Measurements from ENCODE around the gene KIF26B.

Gene KIF26B

DNA sequence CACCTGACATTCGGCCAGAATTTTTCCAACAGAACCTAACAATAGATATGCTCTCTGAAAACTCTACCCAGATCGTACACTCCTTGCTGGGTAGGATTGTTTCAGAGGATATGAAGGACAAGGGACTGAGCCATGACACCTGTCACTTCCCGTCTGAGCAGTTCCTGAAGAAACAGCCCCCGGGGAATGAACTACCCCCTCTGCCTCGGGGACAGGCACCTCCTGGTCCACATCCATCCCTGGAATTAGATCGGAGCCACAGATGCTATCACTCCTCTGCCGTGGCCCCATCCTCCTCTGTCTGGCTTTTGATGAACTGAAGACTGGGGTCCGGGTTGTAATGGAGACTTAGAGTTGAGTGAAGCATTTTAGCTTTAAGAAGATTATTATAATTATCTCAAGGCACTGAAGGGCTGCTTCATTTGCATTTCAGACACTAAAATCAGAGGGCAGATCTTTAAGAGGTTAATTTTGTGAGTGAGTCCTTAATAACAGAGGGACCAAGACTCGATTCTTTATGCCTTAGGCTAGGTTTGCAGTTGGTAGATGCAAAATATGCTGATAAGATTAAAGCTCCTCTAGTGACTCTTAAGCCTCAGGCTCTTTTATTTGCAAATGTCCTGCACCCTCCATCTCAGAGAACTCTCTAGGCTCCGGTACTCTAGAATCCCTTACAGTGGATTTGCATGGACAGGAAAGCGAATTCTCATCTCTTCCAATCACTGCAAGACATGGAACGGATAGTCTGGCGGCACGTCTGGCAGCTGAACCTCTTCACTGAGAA is 333.8 kb downstream of the KIF26B start:
- no peak for DNase-seq (ENCODE audit: low read depth in 1 of 2, low spot score in 1 of 2)

- DNase-seq (ENCODE audit: low read depth in 1 of 2, low spot score in 1 of 2) = no peak
These were observed 335.1 kb downstream of the KIF26B start for GRCh38 chr1:245489838-245490237.

DNA sequence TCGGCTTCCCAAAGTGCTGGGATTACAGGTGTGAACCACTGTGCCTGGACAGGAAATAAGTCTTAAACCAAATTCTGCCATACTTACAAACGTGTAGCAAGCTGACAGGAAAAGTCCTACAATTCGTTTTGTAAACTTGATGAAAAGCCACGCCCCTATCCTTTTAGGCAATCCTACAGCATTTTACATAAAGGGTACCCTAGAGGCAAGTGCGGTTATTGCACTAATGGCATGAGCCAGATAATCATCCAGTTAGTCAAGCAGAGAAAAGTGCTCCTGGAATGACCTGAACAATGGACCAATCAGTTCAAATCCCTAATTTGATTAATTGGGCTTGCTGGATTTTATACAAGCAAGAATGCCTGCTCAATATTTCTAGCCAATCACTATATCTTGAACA is 338.2 kb downstream of the KIF26B start:
- no peak for DNase-seq (ENCODE audit: low read depth in 1 of 2, low spot score in 1 of 2)

DNA sequence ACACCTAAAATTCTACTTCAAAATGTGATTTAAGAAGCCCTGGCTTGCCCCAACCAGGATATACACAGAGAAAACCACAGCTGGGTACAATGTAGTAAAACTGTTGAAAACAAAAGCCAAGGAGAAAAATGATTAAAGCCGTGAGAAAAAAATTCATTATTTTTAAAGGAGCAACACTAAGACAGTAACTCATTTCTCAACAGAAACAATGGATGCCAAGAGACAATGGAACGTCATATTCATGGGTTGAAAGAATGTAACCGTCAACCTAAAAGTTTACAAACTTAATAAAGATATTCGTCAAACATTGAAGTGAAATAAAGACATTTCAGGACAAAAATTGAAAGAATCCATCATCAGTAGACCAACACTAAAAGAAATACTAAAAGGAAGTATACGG is 340.9 kb downstream of the KIF26B start:
- DNase-seq (ENCODE audit: low read depth in 1 of 2, low spot score in 1 of 2) = no peak

DNA sequence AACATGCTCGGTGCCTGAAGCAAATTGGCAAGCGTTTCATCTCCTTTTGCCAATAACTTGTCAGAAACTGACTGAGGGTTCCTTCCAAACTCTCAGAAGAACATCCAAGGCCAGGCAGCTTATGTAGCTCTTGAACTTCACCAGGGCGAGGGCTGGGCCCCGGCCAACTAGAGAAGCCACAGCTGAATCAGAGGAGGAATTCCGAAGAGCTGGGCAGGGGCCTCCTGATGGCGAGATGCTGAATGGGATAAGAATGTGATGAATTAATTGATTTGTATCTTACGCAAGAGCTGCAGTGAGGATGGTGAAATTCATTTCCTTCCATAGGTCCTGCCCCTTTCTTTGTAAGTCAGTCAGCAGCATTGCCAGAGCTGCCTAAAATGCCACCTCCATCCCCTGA is 345.8 kb downstream of the KIF26B start:
- DNase-seq (ENCODE audit: low read depth in 1 of 2, low spot score in 1 of 2) = no peak

DNA sequence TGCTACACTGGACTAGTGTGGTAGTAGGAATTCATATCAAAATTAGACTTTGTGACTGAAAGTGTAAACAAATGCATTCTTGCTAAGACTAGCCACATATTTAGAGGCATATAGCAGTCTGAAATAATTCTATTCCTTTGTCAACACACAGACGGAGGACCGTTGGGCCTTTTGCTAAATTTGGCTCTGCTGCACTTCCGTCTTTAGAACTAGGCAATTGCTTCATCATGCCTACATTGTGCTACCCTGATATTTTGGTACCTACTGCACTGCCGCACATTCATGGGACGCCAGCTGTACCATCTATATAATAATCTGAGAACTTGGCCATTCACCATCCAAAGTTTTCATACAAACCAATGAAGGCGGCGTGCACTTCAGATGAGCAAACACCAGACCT is 346.8 kb downstream of the KIF26B start:
- DNase-seq (ENCODE audit: low read depth in 1 of 2, low spot score in 1 of 2) = no peak

- no peak for DNase-seq (ENCODE audit: low read depth in 1 of 2, low spot score in 1 of 2)
These were observed 348.8 kb downstream of the KIF26B start for GRCh38 chr1:245503548-245503947.

- DNase-seq (ENCODE audit: low read depth in 1 of 2, low spot score in 1 of 2) = no peak
These were observed 355.4 kb downstream of the KIF26B start for GRCh38 chr1:245510144-245510543.

DNA sequence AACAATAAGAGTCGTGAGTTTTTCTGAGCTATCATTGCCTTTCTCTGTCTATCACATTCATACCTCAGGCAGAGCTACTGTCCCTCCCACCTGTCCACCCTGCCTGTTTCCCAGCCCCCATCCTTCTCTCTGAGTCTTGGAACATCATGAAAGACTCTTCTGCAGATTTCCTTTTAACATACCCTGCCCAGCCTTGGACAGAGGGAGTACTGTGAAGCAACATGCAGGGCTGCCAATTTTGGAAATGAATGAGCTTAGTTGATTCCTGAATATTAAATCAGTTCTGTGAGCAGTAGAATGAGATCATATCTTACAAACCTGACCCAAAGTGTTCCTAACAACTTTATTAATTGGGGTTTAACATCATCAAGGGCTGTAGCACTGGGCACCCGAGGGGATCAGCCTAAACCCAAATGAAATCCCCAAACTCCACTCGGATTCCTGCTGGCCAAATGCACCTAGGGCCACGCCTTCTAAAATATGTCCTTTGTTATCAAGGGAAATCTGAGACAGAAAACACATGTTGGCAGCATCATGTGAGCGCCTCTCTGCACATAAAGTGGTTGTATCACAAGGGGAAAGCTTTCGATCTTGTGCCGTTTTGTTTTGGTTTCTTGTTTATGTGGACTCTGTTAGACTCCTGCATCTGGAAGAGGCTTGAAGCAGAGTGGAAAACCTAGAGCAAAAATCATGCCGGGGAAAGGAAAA is 357.6 kb downstream of the KIF26B start:
- DNase-seq (ENCODE audit: low read depth in 1 of 2, low spot score in 1 of 2) = no peak

GRCh38 chr1:245512980-245513578 is 358.3 kb downstream of the KIF26B start:
- no peak for DNase-seq (ENCODE audit: low read depth in 1 of 2, low spot score in 1 of 2)

DNA sequence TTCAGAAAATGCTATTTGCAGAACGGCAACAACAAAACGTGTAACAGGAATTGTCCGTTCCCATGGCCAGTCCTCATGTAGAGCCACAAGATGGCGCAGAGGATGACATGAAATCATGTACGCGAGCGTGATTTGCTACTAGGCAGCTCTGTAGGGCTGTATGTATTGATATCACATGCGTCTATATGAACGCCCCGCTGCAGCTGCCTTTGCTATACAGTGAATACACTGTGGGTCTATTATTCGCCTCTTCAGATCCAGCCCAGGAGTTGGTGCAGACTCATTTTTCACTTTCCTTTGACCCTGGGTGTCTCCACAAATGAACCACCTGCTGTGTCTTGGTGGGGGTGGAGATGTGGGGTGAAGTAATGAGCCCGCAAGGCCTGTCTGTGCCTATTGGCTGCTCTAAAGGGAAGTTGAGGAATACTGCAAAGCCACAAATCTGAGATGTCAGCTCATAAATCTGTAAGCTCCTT is 361.5 kb downstream of the KIF26B start:
- DNase-seq (ENCODE audit: low read depth in 1 of 2, low spot score in 1 of 2) = no peak

DNA sequence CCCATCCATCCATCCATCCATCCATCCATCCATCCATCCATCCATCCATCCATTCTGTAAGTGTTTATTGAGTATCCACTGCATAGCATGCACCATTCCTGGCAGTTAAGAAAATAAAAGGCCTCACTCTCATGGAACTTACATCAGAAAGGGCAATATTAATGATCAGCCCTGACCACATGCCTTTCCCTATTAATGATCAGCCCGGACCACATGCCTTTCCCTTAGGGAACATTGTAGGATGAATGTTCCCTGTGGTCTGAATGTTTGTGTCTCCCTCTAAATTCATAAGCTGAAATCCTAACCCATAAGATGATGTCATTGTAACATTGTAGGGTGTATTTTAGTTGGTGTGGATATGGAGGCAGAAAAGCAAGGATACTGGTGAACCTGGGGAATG is 365.8 kb downstream of the KIF26B start:
- no peak for DNase-seq (ENCODE audit: low read depth in 1 of 2, low spot score in 1 of 2)

DNA sequence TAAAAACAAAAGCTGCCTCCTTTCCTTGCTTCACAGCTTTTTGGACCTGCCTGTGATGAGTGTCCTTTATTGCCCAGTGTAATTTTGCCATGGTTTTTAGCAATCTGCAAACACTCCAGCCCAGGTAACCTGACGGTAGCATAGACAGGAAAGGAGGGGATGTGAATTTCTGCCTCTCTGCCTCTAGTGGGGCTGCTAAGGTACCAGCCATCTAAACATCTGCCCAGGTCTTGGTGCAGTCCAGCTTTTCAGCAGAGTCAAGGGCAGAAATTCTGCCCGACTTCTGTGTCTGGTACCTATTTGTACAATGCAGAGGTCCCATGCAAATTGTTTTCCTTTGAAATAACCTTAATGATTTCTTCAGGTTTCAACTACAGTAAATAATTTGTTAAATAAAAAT is 371.4 kb downstream of the KIF26B start:
- DNase-seq (ENCODE audit: low read depth in 1 of 2, low spot score in 1 of 2) = no peak

GRCh38 chr1:245528258-245528635 is 373.5 kb downstream of the KIF26B start:
- no peak for DNase-seq (ENCODE audit: low read depth in 1 of 2, low spot score in 1 of 2)

GRCh38 chr1:245530937-245531336 is 376.2 kb downstream of the KIF26B start:
- no peak for DNase-seq (ENCODE audit: low read depth in 1 of 2, low spot score in 1 of 2)

DNA sequence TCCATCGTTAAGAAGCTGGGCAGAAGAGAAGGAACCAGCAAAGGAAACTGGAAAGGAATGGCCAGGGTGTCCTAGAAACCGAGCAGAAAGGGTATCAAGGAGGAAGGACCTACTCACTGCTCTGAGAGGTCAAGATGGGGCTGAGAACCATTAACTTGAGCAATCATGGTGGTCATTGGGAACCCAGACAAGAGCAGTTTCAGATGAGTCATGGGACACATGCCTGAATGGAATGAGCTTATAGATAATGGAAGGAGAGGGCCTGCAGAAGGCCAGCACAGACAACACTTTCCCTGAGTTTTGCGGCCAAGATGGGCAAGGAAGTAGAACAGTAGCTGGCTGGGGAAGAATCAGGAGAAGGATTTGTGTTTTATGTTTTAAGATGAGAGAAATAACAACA is 383.2 kb downstream of the KIF26B start:
- no peak for DNase-seq (ENCODE audit: low read depth in 1 of 2, low spot score in 1 of 2)

DNA sequence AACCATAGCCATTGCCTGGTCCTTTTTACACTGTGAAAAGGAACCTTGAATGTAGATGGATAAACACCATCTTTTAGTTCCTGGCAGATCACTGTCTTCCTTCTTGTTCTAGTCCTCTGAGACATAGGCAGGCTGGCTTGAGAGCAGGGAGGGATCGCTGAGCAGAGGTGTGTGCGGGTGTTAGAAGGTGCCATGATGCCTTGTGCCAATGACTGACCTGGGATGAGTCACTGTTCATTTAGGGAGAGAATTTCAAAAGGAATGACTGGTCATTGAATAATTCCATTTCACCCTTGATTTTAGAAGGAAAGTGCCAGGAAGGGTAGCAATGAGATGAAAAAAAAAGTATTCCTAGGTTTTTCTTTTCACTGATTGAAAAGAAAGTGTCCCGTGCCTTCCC is 383.9 kb downstream of the KIF26B start:
- DNase-seq (ENCODE audit: low read depth in 1 of 2, low spot score in 1 of 2) = no peak

DNA sequence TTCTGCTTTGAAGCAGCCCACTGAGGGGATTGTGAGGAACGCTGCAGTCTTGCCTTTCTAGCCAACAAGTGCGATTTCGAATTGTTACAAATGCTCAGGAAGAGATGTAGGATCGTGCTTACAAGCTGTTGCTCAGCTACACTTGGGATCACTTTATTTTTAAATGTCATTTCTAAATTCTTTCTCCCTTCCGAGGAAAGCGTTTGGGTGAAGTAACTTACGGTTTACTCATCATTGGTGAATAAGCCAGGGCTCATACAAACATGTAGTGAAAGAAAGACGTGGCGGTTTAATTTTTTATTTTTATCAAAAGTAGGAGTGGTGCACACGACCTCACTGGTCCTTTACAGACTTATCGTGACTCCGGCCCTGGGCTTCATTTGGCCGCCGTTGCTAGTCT is 386.6 kb downstream of the KIF26B start:
- DNase-seq (ENCODE audit: low read depth in 1 of 2, low spot score in 1 of 2) = no peak

GRCh38 chr1:245542365-245542764 is 387.6 kb downstream of the KIF26B start:
- no peak for DNase-seq (ENCODE audit: low read depth in 1 of 2, low spot score in 1 of 2)

DNA sequence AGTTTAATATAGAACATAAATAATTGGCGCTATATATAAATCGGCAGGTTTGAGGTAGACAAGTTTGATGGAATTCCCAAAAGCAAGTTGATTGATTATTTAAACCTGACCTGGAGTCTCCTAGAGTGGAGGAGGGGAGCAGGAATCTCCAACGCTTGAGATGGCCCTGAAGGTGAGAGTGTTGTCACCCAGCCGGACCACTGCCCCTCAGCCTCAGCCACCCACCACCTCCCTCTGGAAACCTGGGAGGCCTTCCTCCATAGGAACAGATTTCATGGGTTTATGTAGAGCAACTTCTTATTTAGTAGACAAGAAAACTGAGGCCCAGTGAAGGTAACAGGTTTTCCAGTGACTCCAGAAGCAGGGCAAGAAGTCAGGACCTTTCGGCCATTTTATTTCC is 389.5 kb downstream of the KIF26B start:
- no peak for DNase-seq (ENCODE audit: low read depth in 1 of 2, low spot score in 1 of 2)

- no peak for DNase-seq (ENCODE audit: low read depth in 1 of 2, low spot score in 1 of 2)
These were observed 392.1 kb downstream of the KIF26B start for GRCh38 chr1:245546875-245547274.

DNA sequence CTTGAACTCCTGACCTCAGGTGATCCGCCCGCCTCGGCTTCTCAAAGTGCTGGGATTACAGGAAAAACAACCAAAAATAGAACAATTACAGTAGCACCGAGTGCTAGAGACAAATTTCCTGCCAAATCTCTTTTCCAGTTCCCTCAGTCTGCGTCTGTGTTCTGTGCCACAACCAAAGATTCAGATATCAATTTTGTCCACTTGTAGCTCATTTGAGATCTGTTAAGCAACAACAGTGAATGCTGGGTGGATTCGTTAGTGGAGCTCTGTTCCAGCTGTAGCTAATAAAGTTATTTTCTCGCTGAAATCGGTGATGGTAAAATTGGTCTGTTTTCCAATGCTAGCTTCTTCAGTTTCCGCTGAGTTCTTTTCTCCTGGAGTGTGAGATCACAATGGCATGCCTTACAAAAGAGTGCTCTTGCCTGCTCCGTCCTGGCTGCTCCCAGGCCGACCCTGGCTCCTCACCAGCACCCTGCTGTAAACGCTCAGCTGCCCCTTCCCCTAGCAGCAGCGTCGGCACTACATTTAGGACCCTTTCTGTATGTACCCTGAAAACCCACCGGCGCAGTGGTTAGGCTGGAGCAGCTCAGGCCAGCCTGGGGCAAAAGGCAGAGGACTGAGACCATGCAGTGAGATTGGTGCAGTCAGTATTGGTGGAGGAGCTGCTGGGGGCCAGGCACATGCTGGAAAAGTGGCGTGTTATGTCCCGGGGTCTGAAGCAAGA is 395.4 kb downstream of the KIF26B start:
- DNase-seq (ENCODE audit: low read depth in 1 of 2, low spot score in 1 of 2) = no peak

All from stimulated activated CD4-positive, alpha-beta T cell treated with anti-CD3 and anti-CD28 coated beads, Interleukin-15, amount 100 ng/mL, for 1 hour (primary cell).